SK-N-DZ (cell line): ENCODE results near the gene SNCB.
"Not testable (repeated sequence)": the region's sequence is repeated elsewhere in the genome, so short reads cannot be mapped to it uniquely, and the experiment has no call there.

Experiments used
- DNase-seq: peaks from one replicate; pipeline ENCODE4 v3.0.0-alpha.2; 2015; ENCODE audit warnings: low spot score

SNCB gene

GRCh38 chr5:176599749-176600430 is 30.4 kb downstream of the SNCB start:
- DNase-seq, result not testable (repeated sequence)

DNA sequence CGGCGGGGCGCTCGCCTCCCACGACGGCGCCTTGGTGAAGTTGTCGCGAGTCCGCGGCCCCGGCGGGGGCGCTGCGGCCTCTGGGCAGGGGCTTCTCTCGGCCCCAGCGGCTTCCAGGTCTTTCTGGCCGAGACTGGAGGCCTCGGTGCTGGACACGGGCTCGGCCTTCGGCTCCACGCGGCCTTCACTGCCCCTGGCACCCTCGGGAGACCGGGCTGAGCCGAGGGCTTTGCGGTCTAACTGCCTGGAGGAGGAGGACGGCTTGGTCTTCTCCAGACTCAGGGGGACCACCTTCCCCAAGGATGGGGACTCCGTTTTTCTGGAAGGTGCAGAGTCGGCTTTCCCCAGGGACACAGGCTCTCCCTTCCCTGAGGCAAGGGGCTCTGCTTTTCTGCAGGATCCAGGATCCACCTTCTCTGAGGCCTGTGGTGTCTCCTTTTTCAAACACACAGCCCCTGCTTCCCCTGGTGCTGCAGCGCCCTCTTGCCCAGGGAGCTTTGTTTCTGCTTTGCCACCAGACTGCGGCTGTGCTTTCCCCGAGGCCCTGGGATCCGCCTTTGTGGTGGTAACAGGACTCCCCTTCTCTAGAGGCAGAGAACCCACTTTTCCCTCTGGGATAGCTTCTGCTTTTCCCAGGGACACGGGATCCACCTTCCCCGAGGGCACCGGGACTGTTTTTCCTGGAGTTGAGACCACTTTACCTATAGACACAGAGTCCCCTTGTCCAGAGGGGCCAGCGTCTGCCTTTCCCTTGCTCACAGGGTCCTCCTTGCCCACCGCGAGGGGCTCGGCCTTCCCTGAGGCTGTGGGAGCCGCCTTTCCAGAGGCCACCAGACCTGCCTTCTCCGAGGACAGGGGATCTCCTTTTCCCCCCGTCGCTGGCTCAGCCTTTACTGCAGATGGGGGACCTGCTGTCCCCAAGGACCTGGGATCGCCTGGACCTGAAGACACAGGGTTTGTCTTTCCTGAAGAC is 32.6 kb downstream of the SNCB start:
- DNase-seq, result no peak

GRCh38 chr5:176596689-176597416 is 33.5 kb downstream of the SNCB start:
- no peak for DNase-seq

GRCh38 chr5:176596069-176596644 is 34.2 kb downstream of the SNCB start:
- DNase-seq, result no peak

DNA sequence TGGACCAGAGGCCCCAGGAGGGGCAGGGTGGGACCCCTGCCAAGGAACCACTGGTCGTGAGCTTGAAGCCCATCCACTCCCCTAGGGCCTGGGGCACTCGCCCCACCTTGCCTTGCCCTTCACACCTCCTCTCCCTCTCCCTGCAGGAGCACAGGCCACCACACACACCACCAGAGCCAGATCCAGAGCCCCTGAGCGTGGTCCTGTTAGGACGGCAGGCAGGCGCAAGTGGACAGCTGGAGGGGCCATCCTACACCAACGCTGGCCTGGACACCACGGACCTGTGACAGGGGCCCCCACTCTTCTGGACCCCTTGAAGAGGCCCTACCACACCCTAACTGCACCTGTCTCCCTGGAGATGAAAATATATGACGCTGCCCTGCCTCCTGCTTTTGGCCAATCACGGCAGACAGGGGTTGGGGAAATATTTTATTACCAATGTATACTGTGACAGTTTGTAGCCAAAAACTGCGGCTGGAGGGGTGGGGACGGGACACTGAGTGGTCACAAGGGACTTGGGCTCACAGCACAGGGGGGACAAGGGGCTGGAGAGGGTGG is 34.9 kb downstream of the SNCB start:
- no peak for DNase-seq

- no peak for DNase-seq
Observed at GRCh38 chr5:176594554-176594953, 35.8 kb downstream of the SNCB start.

GRCh38 chr5:176593273-176593869 is 37.0 kb downstream of the SNCB start:
- DNase-seq, result no peak

DNA sequence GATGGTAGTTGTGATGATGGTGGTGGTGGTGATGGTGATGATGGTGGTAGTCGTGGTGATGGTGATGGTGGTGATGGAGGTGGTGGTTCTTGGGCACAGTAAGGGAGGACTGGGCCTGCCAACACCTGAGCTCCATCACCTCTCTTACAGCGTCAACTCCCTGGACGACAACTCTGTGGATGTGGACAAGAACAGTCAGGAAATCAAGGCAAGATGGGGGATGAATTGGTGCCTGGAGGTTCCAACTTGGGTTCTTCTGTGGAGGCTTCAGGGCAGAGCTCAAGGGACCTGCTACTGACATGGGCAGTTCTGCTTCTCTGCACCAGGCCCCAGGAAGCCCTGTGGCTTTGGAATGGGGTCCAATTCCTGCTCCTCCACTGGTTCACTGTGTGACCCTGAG is 37.8 kb downstream of the SNCB start:
- DNase-seq, result no peak

DNA sequence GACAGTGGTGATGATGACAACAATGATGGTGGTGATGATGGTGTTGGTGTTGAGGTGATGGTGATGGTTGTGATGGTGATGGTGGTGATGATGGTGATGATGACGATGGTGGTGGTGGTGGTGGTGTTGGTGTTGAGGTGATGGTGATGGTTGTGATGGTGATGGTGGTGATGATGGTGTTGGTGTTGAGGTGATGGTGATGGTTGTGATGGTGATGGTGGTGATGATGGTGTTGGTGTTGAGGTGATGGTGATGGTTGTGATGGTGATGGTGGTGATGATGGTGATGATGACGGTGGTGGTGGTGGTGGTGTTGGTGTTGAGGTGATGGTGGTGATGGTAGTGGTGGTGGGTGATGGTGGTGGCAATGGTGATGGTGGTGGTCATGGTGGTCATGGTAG is 38.7 kb downstream of the SNCB start:
- DNase-seq, result not testable (repeated sequence)

GRCh38 chr5:176590035-176590717 is 40.2 kb downstream of the SNCB start:
- no peak for DNase-seq

DNA sequence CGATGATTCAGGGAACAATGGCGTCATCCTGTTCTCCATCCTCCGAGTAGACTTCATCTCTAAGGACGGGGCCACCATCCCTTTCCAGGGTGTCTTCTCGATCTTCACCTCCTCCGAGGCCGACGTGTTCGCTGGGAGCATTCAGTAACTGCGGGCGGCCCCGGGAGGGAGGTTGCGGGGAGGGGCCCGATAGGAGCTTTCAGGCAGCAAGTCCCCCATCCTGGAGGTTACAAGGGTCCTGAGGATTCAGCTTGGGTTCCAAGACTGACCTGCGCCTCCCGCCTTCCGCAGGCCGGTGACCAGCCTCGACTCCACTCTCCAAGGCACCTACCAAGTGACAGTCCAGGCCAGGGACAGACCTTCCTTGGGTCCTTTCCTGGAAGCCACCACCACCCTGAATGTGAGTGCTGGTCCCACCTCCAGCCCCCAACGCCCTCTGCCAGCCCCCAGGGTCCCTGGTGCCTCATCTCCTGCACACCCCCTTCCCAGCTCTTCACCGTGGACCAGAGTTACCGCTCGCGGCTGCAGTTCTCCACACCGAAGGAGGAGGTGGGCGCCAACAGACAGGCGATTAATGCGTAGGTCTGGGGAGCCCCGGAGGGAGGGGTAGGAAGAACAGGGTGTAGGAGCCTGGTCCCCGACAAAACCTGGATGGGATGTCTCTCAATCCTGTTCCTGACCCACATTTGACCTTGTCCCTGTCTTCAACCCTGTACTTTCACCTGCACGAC is 41.1 kb downstream of the SNCB start:
- no peak for DNase-seq

- DNase-seq, result no peak
Observed at GRCh38 chr5:176588297-176588696, 42.0 kb downstream of the SNCB start.

DNA sequence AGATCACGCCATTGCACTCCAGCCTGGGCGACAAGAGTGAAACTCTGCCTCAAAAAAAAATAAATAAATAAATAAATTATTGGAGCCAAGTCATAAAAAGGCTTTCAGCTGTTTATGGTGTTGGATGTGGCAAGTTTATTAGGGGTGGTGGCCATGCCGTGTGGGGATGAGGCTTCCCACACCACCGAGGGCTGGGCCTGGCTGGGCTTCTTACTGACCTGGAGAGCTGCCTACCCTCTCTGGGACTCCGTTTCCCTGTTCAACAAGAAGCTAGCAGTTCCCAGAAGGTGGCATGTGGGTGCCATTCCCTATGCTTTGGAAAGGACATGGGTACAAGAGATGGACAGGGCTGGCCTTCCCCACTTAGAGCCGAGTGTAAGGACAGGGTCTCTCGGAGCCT is 42.9 kb downstream of the SNCB start:
- DNase-seq, result no peak

GRCh38 chr5:176583076-176583475 is 47.3 kb downstream of the SNCB start:
- no peak for DNase-seq

GRCh38 chr5:176581361-176581760 is 49.0 kb downstream of the SNCB start:
- no peak for DNase-seq

DNA sequence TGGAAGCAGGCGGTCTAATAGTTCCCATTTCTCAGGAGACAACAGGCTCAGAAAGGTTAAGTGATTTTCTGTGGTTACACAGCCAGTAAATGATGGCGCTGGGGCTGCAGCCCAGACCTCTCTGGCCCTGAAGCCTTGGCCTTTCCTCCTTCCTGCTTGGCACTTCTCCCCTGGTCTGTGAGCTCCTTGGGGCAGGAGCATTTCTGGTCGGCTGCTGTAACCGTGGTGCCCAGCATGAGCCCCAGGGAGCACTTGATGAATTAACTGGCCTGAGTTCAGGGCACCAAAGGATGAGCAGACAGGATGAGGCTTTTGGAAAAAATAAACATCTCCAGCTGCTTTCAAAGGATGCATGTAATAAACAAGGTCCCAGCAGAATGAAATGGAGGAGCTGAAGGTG is 51.0 kb downstream of the SNCB start:
- DNase-seq, result no peak

DNA sequence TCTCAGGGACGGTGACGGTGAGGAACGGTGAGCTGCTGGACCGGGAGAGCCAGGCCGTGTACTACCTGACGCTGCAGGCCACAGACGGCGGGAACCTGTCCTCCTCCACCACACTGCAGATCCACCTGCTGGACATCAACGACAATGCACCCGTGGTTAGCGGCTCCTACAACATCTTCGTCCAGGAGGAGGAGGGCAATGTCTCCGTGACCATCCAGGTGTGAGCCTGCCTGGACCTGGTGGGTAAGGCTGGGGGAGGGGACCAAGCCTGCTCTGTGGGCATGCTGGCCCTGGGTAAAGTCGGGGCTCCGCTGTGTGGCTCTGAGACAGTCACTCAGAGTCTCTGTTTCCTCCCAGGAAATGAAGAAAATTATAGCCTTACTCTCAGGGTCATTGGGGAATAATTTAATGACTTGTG is 51.9 kb downstream of the SNCB start:
- DNase-seq, result peak; percentile 80

DNA sequence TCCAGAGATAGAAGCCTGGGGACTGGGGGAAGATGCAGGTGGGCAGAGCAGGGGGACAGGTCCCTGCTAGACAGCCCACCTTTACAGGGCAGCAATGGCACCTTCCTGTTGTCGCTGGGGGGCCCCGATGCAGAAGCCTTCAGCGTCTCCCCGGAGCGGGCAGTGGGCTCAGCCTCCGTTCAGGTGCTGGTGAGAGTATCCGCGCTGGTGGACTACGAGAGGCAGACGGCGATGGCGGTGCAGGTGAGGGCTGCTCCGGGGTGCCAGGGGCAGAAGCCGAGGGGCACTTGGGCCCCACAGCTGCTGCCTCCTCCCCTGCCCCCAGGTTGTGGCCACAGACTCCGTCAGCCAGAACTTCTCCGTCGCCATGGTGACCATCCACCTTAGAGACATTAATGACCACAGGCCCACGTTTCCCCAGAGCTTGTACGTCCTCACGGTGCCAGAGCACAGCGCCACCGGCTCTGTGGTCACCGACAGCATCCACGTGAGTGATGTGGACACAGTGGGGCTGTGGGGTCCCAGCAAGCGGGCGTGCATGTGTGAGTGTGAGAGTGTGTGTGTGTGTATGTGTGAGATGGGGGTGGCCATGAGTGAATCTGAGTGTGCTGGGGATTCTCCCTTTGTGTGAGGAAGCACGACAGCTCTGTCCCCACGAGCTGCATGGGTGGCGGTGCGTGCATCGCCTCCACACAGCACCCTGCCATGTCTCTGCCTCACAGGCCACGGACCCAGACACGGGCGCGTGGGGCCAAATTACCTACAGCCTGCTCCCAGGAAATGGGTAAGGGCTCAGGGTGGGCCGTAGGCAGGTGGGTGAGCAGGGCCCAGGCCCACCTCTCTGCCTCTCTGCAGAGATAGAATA is 52.8 kb downstream of the SNCB start:
- DNase-seq, result peak; percentile 65
